GM19324 (cell line): ENCODE measurements around the gene AKAP10.
"Not testable (repeated sequence)": the region's sequence is repeated elsewhere in the genome, so short reads cannot be mapped to it uniquely, and the experiment has no call there.

Source experiments
- ATAC-seq: cut with Tn5 transposase; IDR thresholded peaks from one replicate; pipeline ENCODE4 v1.9.1; 2021; ENCODE audit warnings: mild to moderate bottlenecking, moderate library complexity; ENCODE audit not compliant: unreplicated experiment, low FRiP score

The AKAP10 gene

DNA sequence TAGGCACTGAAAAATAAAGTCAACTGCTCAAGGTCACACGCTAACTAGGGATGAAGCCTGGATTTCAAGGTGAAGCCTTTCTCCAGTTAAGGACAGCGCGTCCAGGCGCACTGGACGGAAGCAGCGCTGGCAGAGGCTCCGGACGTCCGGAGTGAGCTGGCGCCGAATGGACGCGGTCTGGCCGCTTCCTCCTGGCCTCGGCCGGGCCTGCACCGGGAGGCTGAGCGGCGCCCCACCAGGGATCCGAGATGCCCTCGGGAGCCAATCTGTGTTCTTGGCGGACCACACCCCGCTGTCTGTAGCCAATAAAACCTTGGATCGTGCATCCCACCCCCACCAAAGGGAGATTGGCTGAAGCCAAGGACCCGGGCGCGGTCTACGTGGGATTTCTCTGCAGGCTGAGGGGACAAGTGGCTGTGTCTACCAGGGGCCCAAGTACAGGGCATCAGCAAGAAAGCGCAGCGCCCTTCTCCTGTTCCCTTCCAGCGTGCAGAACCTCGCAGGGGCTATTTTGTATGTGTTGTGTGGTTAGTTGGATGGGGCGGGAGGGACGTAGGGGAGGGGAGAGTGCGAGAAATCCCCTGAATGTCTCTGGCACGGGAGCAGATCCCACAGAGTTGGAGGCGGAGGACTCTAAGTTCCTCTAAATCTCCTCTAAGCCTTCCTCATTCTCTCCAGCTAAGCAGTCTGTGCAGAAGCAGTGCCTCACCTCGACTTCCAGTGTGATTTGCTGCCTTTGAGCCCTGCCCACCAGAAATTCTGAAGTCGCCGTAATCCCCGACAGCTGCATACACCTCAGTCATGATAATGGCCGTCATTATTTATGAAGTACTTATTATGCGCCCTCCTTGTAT lies 2.5 kb upstream of the AKAP10 start:
- ATAC-seq: no peak

DNA sequence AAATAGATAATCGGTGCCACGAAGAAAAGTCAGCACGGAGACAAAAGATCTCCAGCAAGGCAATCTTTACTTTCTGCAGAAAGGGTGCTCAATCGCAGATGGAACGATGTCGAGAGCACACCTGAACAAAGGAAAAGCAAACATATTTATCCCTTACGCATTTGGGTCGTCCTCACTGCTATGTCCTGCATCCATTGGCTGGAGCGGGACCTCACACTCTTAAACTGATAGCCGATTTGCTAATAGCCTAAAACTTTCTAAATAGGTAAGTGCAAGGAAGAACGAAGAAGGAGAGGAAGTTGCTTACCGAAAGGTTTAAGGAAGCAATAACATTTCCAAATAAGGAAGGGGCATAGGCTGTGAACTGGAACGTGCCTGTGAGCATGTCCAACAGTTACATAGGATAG lies 1.2 kb upstream of the AKAP10 start:
- ATAC-seq: no peak

DNA sequence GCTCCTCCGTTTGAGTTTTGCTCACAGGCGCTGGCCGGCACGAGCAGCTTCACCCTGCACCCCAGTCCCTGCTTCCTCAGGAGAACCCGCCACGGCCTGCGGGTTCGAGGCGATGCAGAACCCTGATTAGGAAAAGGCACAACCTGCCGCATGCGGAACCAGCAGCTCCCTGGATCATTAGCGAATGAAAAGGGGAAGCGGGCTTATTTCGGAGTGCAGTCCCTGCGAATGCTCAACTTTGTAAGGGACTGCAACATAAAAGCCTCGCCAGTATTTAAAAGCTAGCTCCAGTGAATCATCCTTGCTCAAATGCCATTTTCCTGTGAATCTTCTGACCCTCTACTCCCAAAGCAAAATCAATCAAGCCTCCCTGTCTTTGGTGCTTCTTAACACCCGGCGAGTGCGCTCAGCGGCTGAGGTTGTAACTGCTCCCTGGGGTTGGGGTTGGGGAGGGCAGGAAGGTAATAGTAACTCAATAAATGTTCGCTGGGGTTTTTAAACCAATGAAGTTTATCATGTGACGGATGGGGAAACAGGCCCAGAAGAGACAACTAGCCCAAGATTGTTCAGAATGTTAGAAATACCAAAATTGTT lies 678 bp upstream of the AKAP10 start:
- peak; percentile 29 for ATAC-seq

DNA sequence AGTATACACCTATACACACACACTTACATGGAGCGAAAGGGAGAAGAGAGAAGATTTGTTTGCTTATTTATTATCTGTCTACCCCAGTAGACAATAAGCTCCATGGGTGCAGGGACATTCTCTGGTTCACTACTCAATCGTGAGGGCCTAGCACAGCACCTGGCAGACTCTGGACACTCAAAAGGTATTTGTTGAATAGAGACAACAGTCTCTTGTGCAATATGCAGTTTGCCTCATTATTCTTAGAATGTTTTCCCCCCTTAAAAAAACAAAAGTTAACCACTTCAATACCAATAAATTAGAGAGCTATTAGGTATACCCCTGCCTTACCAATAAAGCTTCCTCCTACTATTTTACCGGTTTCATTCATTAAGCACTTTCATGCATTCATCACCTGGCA lies 2.0 kb downstream of the AKAP10 start:
- ATAC-seq: no peak

DNA sequence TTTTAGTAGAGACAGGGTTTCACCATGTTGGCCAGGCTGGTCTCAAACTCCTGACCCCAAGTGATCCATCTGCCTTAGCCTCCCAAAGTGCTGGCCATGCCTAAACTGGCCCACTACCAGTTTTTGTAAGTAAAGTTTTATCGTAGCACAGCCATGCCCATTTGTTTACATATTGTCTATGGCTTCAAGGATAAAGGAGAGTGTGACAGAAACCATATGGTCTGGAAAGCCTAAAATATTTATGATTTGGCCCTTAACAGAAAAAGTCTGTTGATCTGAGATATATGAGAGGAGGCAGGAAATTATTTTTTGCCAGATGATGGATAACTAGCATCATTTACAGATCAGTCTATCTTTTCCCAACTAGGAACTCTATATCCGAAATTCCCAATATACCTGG lies 4.5 kb downstream of the AKAP10 start:
- ATAC-seq: no peak

DNA sequence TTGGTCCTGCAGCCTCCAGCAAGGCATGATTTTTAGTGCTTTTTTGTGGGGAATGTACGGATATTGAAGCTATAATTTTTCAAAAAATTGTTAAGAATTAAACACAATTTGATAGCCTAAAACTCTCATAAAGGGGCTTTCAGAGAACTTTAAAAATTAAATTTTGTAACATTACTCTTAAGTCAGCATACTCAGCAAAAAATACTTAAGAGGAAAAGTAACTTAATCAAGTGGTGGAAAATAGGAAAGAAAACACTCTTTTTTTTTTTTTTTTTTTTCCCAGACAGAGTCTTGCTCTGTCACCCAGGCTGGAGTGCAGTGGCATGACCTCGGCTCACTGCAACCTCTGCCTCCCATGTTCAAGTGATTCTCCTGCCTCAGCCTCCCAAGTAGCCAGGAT lies 14.7 kb downstream of the AKAP10 start:
- not testable (repeated sequence) for ATAC-seq

DNA sequence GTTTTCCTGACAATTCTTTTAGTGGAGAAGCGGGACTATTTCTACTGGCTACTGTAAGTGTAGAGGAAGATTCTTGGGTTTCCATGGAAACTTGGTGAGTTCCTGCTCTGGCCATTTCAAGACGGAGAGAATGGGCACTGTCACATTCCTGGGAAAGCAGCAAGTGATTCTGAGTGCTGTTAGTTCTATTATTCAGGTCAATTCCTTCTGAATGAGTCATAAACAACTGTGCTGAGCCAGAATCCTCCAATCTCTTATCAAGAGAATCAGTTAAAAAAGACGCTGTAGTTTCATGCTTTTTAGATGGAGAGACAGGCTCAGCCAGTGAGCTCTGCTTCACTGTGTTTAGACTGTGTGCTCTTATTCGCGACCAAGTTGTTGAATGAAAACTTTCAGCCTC lies 19.6 kb downstream of the AKAP10 start:
- no peak for ATAC-seq

DNA sequence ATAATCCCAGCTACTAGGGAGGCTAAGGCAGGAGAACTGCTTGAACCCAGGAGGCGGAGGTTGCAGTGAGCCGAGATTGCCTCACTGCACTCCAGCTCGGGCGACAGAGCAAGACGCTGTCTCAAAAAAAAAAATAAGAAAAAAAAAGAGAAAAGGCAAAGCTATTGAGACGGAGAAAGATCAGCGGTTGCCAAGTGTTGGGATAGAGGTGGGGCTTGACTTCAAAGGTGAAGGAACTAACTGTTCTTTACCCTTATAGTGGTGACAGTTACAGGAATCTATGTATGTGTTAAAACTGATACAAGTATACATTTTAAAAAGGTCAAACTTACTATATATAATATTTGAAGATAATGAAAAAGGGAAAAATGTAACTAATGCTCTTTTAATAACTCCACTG lies 22.5 kb downstream of the AKAP10 start:
- no peak for ATAC-seq

DNA sequence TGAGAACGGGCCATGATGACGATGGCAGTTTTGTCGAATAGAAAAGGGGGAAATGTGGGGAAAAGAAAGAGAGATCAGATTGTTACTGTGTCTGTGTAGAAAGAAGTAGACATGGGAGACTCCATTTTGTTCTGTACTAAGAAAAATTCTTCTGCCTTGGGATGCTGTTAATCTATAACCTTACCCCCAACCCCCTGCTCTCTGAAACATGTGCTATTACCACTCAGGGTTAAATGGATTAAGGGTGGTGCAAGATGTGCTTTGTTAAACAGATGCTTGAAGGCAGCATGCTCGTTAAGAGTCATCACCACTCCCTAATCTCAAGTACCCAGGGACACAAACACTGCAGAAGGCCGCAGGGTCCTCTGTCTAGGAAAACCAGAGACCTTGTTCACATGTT lies 26.2 kb downstream of the AKAP10 start:
- not testable (repeated sequence) for ATAC-seq

DNA sequence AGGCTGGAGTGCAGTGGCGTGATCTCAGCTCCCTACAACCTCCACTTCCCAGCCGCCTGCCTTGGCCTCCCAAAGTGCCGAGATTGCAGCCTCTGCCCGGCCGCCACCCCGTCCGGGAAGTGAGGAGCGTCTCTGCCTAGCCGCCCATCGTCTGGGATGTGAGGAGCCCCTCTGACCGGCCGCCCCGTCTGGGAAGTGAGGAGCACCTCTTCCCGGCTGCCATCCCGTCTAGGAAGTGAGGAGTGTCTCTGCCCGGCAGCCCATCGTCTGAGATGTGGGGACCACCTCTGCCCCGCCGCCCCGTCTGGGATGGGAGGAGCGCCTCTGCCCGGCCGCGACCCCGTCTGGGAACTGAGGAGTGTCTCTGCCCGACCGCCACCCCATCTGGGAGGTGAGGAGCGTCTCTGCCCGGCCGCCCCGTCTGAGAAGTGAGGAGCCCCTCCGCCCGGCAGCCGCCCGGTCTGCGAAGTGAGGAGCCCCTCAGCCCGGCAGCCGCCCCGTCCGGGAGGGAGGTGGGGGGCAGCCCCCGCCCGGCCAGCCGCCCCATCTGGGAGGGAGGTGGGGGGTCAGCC lies 26.9 kb downstream of the AKAP10 start:
- ATAC-seq: not testable (repeated sequence)

DNA sequence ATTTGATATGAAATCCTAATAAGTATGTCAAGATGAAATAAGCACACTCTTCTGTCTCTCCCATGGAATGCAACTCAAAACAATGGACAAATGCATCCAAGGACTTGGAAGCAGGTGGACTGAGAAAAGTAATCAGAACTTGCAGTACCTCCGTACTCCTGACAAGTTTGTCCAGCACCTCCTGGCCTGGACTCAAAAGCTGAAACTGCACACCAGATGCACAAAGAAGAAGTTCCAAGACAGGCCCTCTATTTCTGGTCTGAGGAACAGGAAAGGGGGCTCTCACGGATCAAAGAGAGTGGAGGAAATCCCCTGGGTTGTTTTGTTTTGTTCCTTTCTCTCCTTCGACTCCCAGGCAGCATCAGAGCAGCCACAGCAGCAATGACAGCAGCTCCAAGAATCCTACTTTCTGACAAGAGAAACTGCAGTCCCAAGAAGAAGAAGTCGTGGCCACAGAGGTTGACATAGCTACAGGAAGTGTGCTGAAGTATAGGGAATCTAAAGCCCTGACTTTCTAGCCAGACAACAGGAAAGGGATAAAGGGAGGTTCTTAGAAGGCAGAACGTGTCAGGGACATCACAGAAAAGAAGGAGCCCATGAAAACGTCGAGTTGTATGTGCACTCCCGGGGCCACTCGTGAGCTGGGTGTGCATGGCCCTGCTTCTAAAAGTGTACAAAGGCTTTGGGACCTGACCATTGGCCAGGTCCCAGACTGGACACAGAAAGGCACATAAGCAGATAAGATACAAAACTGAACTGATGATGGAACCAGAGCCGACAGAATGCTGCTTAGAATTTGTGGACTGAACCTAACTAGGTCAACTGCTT lies 29.3 kb downstream of the AKAP10 start:
- no peak for ATAC-seq

DNA sequence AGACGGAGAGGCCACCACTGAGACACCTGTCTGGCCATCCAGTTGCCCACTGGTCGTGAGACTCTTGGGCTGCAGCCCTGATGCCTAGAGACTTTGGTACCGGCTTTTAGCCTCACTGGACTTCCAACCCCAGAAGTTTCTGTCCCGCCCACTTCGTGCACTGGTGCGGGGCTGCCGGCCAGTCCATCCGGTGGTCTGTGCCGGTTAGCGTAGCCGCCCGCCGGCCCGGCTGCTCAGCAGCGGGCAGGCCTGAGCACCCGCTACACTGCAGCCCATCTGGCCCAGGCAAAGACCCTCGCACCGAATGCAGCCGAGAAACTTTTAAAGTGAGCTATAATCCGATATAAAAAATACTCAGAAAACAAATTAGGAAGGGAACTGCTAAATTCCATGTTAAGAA lies 30.7 kb downstream of the AKAP10 start:
- no peak for ATAC-seq

DNA sequence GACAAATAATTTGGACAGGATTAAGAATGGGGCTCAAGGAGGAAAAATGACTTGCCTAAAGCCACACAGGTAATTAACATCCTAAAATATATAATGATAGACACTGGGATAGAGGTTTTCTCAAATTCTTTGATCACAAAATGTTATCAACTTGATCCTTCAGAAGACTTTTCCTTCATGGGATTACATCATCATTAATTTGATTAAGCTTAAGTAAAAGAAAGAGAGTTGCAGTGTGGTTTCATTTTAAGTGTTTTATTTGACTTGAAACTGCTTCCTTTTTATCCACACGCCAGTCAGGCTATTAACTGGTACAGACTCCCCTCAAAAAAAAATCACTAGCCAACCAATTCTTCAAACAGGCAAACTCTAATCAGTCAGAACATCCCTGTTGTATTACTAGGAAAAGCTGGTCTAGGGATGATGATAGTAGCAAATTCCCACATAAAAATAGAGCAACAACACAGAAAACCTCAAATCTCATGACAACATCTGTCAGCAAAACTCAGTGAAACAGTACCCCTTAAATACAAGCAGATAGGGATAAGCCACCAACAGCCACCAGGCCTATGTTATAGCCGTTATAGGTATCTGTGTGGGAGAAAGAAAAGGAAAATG lies 32.5 kb downstream of the AKAP10 start:
- no peak for ATAC-seq

DNA sequence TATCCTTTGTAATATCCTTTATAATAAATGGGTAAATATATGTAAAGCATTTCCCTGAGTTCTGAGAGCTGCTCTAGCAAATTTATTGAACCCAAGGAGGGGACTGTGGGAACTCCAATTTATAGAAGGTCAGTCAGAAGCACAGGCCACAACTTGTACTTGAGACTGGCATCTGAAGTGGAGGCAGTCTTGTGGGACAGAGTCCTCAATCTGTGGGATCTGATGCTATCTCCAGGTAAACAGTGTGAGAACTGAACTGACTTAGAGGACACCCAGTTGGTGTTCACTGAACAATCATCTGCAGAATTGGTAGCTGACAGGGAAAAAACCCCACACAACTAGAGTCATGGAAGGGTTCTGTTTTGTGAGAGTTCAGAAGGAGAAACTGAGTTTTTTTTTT lies 34.0 kb downstream of the AKAP10 start:
- no peak for ATAC-seq

DNA sequence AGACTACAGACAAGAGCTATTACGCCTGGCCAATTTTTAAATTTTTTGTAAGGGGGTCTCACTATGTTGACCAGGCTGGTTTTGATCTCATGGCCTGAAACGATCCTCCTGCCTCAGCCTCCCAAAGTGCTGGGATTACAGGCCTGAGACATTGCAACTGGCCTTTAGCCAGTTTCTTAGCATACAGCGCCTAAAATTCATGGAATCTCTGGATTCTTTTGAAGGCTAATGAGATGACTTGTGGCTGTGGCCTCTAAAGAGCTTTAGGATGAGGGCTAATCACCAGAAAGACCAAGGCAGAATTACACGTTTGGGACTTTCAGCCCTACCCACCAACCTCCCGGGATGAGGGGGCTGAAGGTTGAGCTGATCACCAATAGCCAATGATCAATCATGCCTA lies 34.6 kb downstream of the AKAP10 start:
- no peak for ATAC-seq

DNA sequence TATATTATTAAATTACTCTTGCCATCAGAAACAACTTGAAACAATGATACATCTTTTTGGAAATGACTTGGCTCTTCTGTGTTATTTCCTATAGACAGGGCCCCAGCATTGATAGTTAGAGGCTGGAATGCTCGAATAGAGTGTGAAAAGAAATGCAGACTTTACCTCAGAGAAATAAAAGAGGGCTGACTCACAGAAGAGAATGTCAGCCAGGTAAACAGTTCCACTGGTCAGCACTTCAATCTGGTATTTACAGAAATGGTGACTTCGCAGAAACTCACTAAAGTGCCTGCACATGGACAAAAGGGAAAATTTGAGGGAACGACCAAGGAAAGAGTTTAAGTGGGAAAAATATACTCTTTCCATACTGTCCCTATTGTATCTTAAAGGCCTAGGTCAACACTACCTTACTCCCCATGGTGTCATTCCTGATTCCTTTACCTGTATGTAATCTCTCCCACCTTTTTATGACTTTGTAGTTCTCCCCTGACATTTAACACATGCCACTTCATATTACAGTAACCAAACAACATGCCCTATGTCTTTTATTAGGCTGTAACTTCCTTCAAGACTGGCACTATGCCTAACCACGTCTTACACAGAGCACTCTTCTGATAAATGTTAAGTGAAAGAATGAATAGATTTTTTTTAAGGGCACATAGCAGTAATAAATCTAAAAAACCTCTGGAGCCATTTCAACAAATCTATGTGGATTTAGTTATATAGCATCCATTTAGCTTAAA lies 36.7 kb downstream of the AKAP10 start:
- ATAC-seq: no peak

DNA sequence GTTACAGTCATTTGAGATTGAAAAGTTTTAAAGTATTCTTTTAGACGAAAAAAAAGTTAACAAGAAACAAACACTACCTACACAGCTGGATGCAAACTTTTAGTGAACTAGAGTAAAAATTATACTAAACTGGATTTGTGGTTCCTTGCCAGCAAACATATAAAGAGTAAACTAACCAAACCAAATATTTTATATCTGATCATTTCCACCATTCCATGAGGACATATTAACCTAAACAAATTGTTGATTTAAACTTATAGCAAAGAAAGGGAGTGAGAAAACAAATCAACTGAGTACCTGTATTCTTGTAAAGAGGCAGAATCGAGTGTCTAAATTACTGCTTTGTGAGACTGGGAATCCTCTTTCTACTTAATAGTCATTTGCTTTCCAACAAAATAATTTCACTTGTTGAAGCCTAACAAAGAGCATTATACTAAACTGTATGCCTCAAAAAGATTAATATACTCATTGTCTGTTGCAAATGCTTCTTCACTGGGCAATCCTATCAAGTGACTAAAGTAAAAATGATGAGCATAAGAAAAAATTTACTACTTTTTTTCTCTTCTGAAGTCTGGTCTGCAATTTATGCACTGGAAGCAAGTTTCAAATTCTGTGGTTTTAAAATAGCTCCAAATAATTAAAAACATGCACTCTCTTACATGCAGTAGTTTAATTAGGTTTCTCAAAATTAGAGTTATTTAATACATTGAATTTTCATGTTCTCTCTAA lies 37.5 kb downstream of the AKAP10 start:
- ATAC-seq: no peak

DNA sequence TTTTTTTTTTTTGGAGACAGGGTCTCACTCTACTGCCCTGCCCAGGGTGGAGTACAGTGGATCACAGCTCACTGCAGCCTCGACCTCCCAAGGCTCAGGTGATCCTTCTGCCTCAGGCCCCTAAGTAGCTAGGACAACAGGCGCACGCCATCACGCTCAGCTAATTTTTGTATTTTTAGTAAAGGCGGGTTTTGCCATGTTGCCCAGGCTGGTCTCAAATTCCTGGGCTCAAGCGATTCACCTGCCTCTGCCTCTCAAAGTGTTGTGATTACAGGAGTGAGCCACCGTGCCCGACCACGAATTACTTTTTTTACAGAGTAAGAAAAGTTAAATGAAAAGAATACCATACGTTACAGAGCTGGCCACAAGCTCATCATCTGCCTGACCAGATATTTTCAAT lies 38.9 kb downstream of the AKAP10 start:
- ATAC-seq: no peak

DNA sequence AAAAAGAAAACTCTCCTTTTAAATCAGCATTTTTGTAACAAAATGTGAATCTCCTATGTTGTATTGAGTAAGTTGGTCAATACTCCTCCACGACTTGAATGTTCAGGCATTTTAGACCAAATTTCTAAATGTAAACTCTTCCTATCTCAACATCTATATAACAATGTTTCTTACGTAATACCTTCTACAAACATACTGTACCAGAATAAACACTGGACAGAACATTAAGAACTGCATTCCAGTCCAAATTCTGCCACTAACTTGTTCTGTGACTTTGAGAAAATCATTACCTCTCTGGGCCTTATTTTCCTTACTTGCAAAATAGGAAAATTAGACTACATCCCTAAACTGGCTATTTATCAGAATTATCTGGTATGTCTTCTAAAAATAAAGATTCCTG lies 40.1 kb downstream of the AKAP10 start:
- ATAC-seq: no peak
